Non-pigmented ciliary epithelial cell (primary cell): ENCODE data around the gene CLDN24.
A peak's percentile ranks its signal among the peaks of the same experiment; 100 is the strongest.
"Not testable (repeated sequence)": the region's sequence is repeated elsewhere in the genome, so short reads cannot be mapped to it uniquely, and the experiment has no call there.

Source experiments
- DNase-seq: peaks from one replicate; pipeline ENCODE4 v3.0.0-alpha.2; 2010; ENCODE audit warnings: low read depth

Gene CLDN24

DNA sequence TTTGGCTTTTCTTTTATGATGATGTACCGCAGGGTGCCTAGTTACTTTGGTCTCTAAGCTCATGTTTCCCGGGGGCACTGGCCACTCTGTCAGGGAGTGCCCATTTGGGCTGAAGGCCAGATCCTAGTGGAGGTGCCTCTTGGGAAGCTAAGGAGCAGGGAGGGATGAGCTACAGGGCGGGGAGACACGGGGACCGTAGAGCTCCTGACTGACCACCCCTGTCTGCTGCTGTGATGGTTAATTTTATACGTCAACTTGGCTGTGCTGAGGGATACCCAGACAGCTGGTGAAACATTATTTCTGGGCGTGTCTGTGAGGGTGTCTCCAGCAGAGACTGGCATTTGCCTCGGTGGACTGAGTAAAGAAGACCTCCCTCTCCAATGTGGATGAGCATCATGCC lies 24.9 kb upstream of the CLDN24 start:
- DNase-seq, result no peak

DNA sequence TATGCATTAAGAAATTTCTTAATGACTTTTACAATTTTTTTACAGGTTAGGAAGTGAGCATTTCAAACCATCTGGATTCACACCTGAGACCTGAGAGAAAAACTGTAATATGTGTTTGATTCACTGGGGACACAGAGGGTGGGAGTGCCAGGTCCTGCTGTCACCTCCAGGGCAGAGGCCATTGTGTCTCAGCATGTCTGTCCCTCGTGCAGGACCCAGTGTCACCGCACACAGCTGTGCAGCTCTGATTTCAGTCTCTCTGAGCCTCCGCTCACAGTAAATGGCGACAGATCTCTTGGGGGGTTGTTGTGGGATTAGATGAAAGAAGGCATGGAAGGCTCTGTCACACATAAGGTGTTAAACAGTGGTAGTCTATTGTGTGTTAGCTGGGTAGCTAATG lies 23.0 kb upstream of the CLDN24 start:
- no peak for DNase-seq

DNA sequence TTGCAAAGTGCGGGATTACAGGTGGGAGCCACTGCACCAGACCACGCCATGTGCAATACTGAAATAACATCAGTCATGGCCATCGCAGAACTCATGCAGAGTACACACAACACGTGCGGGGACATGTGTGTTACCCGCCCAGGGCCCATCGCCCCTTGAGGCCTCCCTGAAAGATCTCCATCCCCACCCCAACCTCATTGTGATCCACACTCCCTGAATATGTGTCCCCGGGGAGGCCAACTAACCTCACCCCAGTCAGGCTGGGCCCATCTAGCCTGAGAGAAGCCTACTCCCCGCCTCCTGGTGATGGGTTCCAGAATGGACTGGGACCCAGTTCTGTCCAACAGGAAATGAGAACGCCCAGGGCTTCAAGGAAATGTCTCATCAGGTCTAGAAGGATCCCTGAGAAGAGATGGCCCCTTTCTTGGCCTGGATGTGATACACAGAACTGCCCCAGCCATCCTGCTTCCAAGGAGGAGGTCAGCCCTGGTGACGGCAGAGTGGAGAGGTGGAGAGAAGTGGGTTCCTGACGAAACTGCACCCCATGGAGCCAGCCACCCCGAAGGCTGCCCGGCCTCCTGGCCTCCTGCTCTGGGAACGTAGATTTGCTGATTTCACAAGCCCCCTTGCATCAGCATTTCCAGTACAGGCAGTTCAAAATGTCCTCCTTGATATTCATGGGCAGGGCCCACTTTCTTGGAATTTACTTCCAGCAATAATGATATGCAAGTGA lies 22.5 kb upstream of the CLDN24 start:
- no peak for DNase-seq

DNA sequence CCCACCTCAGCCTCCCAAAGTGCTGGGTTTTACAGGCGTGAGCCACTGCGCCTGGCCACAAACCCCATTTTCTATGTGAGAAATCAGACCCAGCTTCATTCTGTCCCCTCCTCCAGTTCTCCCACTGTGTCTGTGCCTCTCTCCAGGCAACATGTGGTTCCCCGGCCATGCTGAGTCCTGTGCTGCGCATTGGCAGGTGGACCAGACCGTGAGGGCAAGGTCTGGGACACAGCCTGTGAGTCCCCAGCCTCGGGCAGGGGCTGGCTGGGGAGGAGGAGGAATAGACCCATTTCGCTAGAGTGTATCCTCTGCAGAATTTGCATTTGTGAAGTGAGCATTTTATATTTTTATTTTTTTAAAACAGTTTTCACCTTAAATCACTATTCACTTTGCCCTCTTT lies 21.5 kb upstream of the CLDN24 start:
- DNase-seq, result no peak

DNA sequence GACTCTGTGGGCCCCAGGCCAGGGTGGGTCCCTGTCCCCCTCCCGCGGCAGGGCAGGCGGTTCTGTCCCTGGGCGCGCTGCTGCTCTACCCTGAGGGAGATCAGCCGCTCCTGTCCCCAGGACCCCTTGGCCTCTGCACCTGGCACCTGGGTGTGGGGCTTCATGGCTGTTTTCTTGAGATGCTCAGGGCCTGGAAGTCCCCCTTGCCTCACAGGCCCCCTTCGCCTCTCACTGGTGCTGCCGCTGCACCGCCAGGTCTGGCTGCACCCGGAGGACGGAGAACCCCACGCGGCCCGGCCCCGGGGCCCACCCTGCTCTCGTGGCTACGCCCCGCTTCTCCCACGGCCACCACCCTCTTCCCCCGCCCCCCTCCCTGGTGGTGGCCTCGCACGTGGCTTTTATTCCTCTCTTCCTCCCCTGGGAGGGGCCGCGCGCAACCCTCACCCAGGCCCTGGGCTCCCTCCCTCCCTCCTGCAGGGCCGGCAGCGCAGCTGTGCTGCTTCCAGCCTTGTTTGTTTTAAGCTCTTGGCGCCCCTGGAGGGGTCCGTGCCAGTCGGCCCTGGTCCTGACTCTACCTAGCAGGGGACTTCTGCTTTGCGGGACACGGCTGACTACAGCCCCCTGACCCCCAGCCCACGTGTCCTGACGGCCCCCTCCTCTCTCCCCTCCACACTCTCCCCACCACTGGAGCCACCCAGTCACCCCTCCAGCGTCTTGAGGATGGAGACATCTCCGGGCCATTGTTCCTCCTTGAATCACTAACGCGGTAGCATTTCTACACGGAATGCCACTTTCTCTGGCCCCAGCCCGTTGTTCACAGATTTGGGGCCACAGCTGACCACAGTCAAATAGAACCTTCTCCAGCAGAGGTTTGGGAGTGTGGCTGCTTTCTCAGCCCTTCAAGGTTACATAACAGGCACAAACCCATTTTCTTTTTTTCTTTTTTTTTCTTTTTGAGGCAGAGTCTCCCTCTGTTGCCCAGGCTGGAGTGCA lies 20.6 kb upstream of the CLDN24 start:
- DNase-seq, result no peak

DNA sequence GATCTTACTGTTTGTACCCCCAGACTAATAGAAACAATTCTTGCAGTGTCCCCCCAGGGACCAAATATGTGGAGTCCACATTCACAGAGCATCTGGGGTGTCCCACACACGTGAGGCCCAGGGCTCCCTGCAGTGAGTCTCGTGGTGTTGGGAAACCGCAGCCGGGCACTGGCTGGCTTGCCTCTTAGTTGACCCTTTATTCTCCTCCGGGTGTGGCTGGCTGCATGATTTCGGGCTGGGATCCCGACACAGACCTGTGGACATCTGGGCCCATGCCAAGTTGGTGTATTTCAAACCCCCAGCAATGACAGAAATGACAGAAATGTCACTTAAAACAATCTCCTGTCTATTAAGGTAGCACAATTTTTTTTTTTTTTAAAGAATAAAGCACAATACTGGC lies 15.6 kb upstream of the CLDN24 start:
- no peak for DNase-seq

DNA sequence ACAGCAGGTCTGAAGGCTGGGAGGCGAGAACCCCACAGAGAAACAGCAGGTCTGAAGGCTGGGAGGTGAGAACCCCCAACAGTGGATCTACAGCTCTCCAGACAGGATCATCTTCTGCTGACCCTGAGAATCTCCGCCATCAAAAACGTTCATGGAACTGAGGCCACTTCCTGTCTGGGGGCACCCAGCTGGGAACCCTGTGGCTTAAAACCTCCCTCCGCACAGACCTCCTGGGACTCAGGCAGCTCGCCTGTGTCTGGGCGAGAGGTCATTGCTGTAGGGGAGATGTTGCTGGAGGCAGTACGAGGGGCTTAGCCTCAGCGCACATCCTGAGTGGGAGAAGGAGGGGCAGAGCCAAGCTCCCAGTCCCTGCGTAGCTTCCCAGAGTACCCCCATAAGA lies 15.1 kb upstream of the CLDN24 start:
- DNase-seq, result no peak

DNA sequence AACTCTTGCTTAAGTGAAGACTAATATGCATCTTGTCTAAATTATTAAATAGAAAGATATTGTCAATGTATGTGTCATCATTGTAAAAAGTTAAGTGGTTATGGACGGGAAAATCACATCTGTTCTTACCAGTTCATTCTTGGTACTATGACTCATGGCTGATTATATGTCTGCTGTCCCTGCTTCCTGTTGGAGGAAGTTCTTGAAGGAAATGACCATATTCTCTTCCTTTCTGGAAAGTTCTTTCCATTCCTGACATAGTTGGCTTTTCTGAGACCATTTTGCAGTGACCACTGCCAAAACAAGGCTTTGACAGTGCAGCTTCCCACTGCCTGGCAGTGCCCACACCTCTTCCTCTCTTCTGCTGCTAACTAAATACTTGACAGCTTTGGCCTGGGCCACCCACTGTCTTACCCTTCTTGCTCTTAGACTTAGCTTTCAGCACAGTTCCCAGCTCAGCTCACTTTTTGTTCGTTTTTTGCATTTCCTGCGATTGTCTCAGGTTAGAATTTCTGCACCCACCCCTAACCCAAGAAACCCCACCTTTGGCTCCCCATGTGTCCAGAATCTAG lies 13.2 kb upstream of the CLDN24 start:
- peak; percentile 88 for DNase-seq

DNA sequence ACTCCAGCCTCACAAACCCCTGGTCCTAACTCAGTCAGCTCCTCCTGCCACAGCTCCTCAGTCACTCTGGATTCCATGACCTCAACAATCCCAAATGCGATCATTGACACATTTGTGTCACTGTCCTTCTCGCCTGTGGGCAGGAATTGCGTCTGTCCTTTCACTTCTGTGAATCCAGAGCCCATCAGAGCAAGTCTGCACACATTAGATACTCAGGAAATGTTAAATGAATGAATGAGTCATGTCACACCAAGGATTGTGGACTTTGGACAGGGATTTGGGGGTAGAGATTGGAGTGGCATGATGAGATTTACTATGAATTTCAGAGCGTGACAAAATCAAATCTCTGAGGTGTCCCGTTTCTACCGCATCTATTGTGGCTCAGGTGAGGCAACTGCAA lies 11.8 kb upstream of the CLDN24 start:
- no peak for DNase-seq

DNA sequence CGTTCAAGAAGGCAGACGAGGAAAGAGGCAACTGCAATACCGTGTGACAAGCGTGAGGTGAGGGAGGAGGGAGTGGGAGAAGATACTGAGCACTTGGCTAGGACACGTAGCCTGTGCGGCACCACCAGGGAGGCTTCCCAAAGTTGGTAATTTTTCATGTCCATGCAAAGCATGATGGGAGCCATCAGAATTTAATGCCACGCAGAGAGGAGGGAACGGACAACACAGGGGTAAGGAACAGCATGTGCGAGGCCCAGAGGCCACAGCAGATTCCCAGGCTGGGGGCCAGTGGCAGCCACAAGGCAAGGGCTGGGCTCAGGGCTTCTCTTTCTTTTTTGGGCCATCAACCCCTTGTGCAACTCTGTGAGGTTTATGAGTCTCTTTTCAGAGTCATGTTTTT lies 11.0 kb upstream of the CLDN24 start:
- no peak for DNase-seq

DNA sequence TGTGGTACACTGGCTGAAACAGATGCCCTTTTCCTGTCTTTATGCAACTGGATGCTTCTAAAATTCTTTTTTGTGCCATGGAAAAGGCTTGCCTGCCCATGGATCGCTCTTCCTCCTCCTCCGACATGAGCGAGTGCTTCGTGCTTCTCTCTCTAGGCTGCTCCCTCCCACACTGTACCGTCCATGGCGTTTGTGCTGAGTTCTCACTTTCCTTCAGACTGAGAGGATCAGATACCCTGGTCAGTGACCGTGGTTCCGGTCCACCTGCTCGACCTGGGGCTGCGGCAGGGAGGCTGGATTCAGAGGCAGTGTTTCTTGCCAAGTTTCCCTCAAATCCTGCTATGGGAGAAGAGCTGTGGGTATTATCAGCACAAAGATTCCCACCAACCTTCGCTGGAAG lies 10.2 kb upstream of the CLDN24 start:
- no peak for DNase-seq

DNA sequence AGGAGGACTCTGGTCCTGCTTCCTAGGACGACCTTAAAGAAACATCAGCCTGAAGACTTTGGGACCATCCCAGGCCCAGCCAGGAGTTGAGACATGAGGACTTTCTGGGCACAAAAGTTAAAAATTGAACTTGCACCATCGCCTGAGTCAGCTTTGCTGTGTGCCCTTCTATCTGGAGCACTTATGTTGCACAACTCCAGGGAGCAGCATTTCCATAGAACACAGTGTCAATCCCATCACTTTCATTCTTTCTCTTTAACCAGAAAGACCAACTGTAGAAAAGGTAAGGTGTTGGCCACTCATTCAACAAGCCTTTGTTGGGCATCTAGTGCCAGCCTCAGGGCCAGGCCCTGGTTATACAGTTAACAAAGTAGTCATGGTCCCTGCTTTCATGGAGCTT lies 8.6 kb upstream of the CLDN24 start:
- DNase-seq, result no peak

DNA sequence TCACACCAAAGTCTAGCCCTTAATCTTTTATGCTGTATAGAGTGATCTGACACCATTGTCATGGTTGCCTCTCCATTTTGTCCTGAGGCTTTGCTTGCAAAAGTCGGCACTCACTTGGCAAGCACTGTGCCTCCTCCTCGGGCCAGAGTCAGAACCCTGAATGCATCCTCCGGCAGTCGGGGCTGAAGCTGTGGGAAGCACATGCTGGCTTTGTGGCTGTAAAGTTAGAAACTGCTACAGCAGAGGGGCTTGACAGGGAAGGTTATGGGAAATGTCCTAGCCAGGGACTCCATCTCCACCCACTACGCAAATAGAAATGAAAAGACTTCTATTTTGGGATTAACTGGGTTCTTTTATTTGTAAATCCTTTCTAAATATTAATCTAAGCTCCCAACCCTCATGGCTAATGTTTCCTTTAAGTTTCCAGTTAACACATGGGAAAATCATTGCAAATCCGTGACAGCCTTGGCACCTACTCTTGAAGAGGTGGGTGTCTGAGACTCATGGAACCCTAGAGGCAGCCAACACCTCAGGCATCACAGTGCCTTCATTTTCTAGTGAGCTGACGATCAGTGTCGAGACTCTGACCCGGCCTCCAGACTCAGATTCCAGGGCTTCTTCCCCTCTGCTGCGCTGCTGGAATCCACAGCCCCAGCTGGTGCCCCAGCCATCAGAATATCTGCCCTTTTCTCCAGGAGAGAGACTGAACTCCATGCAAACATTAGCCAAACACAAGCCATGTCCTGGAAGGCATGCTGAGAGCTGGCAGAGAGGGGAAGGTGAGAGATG lies 7.9 kb upstream of the CLDN24 start:
- DNase-seq, result no peak

DNA sequence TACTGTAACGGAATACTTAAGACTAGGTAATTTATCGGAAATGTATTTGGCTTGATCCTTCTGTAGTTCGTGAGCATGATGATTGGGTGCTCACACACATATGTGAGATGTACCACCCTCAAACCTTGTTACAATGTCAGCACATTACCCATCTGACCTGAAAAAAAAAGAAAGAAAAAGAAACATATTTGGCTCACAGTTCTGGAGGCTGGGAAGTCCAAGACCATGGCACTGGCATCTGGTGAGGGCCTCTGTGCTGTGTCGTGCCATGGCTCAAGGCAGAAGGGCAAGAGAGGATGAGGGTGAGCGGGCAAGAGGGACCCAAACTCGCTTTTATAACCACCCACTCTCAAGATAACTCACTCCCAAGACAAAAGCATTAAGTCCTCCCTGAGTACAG lies 7.0 kb upstream of the CLDN24 start:
- no peak for DNase-seq

DNA sequence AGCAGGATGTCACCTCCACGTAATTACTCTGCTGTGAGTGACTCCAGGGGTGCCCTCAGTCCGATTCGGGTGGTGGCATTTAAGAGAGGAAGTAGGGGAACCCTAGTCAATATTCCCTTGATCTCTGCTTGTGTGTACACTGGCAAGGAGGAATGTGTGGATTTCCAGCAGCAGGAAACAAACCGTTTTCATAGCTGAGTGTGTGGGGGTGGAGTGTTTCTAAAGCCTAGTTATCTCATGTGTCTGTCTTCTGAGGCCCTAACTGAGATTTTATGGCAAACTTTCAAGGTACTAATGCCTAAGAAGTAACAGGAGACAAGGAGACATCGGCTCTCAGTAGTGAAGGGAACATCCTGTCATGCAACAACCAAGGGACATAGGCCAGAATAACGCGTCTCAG lies 6.6 kb upstream of the CLDN24 start:
- no peak for DNase-seq

DNA sequence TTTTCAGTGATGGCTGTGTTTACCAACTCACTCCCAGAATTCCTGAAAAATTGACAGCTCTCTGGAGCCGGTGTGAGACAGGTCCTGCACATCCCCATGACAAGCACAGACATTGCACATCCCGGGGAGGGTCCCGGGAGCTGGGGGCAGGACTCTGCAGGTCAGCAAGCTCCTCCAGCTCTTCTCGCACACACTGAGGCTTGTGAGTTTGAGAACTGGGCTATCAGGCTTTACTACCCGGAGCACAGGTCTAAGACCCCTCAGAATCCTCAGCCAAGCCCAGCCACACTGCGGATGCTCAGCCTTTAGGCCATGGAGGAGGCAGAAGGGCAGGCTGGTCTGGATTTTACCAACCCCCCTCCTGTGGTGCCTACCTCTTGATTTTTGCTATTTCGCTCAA lies 5.6 kb upstream of the CLDN24 start:
- DNase-seq, result no peak

DNA sequence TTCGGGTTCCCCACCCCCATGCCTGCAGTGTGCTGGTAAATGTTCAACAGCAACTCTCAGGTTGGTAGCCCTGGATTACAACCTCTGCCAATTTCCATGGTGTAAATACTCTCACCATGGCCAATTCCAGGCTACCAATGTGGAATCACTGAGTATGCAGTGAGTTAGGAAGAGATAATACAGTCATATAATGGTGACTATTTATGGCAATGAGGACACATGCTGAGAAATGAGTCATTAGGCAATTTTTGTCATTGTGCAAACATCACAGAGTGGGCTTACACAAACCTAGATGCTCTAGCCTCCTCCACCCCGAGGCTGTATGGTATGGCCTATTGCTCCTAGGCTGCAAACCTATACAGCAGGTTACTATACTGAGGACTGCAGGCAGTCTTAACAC lies 4.6 kb upstream of the CLDN24 start:
- DNase-seq, result no peak

DNA sequence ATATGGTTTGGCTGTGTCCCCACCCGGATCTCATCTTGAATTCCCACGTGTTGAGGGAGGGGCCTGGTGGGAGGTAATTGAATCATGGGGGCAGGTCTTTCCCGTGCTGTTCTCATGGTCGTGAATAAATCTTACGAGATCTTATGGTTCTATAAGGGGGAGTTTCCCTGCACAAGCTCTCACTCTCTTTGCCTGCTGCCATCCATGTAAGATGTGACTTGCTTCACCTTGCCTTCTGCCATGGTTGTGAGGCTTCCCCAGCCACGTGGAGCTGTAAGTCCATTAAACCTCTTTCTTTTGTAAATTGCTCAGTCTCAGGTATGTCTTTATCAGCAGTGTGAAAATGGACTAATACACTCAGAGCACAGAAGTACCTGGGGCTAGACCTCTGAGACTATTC lies 4.2 kb upstream of the CLDN24 start:
- not testable (repeated sequence) for DNase-seq

DNA sequence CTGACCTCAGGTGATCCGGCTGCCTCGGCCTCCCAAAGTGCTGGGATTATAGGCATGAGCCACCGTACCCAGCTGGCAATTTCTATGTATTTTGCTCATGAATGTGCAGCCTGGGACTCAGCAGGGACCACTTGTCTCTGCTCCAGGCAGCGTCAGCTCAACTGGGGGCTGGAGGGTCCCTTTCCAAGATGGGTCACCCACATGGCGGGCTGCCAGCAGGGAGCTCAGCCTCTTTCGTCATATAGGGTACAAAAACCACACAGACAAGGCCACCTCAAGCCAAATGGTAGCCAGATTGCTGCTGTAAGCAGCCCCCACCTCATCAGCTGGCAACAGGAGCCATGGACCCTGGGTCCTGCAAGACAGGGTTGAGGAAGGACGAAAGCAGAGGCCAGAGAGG lies 2.4 kb upstream of the CLDN24 start:
- no peak for DNase-seq

DNA sequence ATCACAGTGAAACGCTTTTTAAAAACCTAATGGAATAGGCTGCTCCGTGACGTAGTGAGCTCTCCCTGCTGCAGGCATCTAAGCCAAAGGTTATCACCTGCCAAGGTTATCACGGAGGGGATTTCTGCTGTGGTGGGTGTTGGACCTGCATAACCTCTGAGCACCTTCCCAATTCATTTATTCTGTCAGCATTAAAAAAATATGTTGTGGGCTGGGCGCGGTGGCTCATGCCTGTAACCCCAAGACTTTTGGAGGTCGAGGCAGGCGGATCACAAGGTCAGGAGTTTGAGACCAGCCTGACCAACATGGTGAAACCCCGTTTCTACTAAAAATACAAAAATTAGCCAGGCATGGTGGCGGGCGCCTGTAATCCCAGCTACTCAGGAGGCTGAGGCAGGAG lies 1.8 kb upstream of the CLDN24 start:
- DNase-seq, result not testable (repeated sequence)

DNA sequence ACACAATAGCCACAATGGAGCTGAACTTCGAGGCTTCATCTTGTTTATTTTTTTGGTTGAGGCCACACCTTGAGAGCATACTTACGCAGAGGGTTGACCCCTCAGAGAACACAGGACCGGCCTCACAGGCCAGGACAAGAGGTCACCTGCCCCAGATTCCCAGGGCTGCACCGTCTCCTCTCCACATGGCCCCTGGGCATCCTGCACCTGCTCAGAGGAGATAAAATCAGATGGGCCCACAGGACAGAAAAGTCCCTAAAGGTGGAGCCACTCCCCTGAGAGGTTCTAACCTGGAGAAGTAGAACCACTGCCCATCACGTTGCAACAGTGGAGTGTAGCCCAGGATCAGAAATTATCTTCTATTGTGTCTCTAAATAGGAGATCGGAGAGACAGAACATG lies 1.1 kb upstream of the CLDN24 start:
- no peak for DNase-seq

DNA sequence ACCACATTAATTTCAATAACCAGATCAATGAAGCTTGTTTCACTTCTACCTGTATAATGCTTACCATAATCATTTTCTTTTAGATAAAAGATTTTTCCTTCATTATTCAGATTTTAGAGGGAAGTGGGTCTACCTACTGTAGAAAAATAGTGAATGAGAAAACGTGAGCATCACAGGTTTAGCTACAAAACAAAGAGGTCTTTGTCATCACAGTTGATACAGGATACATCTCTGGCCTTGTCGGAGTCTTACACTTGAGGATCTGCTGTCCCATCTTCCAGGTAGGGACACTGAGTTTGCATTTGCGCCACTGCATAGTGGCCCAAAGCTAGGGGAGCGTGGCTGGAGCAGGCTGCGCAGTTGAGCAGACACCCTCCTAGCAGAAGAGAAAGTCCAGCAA lies 710 bp downstream of the CLDN24 start:
- no peak for DNase-seq
